Lower leg skin (tissue), 3 donors: ENCODE results near the gene IRF1.

Source experiments
- POLR2A ChIP-seq, 2 donors: fragments of 450-650 bp; IDR thresholded peaks; one replicate each; pipeline ENCODE4 v1.6.1; 2016 to 2017; ENCODE audit warnings: antibody characterized with exemption in 2 of 2, mild to moderate bottlenecking in 1 of 2, moderate library complexity in 1 of 2
- TF ChIP-seq, protein P1 (sequence below), 3 donors: fragments of 450-650 bp; IDR thresholded peaks; one replicate each; pipeline ENCODE4 v1.5.1; 2016; ENCODE audit warnings: antibody characterized with exemption in 3 of 3, mild to moderate bottlenecking in 3 of 3, moderate library complexity in 2 of 3

DNA sequence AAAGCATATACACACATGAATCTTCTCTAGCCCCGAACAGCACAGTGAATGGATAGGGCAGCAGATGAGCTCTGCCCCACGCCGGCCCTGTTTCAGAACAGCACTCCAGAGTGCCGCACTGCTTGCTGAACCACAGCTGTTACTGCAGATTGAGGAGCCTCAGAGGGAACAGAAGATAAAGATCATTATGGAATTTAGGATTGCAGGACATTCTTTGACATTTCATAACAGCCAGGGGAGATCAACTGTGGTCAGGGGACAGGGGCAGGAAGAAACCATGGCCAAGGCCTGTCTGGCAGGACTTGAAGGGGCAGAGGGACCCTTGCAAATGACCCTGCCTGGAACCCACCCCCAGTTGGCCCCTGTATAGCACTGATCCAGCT, 20.6 kb downstream of the IRF1 start:
- TF ChIP-seq, protein P1, sequence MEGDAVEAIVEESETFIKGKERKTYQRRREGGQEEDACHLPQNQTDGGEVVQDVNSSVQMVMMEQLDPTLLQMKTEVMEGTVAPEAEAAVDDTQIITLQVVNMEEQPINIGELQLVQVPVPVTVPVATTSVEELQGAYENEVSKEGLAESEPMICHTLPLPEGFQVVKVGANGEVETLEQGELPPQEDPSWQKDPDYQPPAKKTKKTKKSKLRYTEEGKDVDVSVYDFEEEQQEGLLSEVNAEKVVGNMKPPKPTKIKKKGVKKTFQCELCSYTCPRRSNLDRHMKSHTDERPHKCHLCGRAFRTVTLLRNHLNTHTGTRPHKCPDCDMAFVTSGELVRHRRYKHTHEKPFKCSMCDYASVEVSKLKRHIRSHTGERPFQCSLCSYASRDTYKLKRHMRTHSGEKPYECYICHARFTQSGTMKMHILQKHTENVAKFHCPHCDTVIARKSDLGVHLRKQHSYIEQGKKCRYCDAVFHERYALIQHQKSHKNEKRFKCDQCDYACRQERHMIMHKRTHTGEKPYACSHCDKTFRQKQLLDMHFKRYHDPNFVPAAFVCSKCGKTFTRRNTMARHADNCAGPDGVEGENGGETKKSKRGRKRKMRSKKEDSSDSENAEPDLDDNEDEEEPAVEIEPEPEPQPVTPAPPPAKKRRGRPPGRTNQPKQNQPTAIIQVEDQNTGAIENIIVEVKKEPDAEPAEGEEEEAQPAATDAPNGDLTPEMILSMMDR (IDR thresholded peaks at IDR 0.05) = no peak
- no peak for TF ChIP-seq POLR2A (IDR thresholded peaks at IDR 0.05)
